Medulla oblongata (tissue), 1 donor: ENCODE measurements around the gene WHRN.

Experiments
- DNase-seq: peaks from one replicate; pipeline ENCODE4 v3.0.0-alpha.2; 2015; ENCODE audit errors: extremely low spot score

Gene WHRN

GRCh38 chr9:114472765-114473446, 32.4 kb downstream of the WHRN start:
- DNase-seq: no peak

GRCh38 chr9:114471157-114471556, 34.1 kb downstream of the WHRN start:
- DNase-seq: no peak

GRCh38 chr9:114470581-114470980, 34.7 kb downstream of the WHRN start:
- DNase-seq: no peak

DNA sequence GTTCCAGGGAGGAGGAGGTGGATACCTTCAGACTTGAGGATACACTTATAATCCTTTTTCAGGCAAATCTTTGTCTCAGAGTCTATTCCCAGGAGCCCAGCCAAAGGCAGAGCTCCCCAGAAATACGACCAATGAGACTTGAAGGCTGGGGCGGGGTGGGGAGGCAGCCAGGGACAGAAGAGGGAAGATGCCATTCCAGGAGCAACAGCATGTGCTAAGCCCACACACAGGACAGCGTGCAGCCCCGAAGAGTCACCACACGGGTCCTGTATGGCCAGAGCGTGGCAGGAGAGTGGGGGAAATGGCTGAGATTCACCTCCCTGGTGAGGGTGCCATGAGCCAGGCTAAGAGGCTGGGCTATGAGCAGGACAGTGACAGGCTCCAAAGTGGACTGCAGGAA, 35.2 kb downstream of the WHRN start:
- no peak for DNase-seq

- no peak for DNase-seq
Observed at GRCh38 chr9:114469091-114469853, 36.0 kb downstream of the WHRN start.

DNA sequence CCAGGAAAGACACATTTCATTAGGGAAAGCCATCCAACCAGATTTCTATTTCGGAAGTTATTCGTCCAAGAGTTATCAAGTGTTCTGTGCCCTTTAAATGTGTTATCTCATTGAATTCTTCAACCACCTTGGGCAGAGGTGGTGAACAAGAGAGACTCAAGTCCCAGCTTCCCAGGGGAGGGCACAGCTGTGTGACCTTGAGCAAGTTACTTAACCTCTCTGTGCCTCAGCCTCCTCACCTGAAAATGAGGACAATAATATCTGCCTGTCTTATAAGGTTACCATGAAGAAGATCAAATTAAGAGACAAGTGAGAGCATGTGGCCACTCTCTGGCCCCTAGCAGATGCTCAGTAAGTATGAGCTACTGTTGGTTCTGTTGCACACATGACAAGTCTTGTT, 37.4 kb downstream of the WHRN start:
- DNase-seq: no peak

GRCh38 chr9:114467226-114467750, 38.0 kb downstream of the WHRN start:
- DNase-seq: no peak

GRCh38 chr9:114465906-114466900, 39.1 kb downstream of the WHRN start:
- no peak for DNase-seq

DNA sequence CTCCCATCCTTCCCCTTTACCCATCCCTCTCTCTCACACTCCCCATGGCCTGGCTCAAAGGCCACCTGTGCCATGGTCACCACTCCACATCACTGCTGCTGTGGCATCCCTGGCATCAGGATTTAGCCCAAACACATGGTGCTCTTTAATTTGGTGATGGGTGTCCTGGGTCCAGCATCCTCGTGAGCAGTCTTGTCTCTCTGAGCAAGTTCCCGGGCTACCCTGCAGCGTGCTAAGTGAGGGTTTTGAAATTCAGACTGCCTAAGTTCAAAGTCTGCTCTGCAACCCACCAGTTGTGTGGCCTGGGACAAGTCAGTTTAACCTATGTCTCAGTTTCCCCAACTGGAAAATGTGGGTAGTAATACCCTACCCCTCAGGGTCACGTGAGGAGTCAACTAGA, 39.9 kb downstream of the WHRN start:
- DNase-seq: no peak

- DNase-seq: no peak
Observed at GRCh38 chr9:114464281-114465051, 40.8 kb downstream of the WHRN start.

- no peak for DNase-seq
Observed at GRCh38 chr9:114462791-114463190, 42.5 kb downstream of the WHRN start.

GRCh38 chr9:114461468-114461867, 43.8 kb downstream of the WHRN start:
- no peak for DNase-seq

DNA sequence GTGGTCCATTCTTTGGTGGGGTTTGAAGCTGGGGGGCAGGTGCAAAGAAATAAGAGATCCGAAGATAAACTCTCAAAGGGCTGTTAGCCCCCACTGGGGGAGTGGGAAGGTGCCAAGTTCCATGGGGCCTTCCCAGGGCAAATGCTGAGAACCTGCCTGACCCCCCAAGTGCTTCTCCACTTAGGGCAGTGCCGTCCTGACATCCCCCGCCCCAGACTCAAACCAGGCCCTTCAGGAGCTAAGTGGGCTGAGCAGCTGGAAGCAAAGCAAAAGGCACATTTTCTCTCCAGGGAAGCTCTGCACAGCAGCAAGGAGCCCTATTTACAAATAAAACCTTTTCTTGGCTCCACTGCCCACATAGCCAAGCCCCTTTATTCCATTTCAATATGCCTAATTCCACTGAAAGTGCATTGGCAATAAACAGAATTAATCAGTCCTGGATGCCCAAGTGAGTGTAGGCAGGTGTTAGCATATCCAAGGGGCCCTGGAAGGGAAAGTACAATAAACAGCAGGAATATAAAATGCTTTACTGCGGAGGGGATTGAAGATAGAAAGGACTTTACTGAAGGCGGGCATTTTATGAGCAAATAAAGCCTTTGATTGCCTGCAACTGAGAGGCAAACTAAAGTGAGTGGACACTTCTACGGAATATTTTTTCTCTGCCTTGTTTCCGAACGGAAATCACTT, 44.6 kb downstream of the WHRN start:
- no peak for DNase-seq

DNA sequence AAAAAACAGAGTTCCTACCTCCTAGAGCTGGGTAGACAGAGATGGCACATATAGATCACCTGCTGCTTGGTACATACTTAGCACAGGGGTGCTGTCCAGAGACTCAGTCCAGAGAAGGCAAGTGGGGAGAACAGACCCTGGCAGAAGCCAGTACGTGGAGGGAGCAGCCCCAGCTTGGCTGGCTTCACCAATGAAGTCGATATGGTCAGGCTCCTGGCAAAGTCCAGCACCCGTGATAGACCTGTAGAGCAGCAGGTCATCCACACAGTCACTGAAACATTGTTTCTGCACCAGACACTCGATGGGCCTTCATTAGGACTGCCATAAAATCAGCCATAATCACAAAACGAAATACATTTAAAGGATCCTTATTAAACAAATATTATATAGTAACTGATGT, 45.8 kb downstream of the WHRN start:
- no peak for DNase-seq

- DNase-seq: no peak
Observed at GRCh38 chr9:114456929-114457328, 48.3 kb downstream of the WHRN start.

- no peak for DNase-seq
Observed at GRCh38 chr9:114454652-114455051, 50.6 kb downstream of the WHRN start.

DNA sequence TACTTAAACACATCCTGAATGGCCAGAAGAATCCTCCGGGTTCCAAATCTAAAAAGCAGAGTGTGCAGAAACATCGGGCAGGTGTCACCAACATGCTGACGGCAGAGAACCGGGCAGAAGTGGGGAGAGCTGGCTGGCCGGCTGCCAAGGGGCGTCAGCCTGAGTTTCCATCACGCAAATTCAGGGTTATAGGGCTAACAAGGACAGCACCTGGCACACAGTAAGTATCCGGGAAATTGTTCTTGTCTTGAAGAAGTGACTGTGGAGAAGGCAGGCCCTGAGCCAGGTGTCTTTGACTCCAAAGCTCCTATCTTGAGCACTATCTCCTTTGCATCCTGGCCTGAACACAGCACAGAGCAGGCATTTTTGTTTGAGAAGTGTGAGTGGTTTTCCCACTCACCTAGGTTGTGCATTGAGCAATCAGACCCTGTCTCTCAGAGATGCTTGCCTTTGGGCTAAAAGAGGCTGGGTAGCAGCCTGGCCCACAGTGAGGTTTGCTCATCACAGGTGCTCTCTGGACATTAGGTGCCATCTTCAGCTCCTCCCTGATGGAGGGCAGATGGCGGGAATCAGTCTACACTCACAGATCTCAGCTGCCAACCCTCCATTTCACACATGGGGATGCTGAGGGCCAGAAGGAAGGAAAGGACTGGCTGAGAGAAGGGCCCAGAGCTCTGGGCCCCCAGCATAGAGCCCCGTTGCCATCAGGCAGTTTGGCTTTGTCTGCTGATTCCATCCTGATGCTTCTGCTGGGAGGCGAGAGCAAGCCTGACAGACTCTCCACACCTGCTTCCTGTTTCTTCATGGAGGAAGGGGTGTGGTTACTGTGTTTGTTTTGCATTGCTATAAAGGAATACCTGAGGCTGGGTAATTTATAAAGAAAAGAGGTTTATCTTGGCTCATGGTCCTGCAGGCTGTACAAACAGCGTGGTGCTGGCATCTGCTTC, 52.8 kb downstream of the WHRN start:
- DNase-seq: no peak

- no peak for DNase-seq
Observed at GRCh38 chr9:114451707-114452031, 53.6 kb downstream of the WHRN start.

DNA sequence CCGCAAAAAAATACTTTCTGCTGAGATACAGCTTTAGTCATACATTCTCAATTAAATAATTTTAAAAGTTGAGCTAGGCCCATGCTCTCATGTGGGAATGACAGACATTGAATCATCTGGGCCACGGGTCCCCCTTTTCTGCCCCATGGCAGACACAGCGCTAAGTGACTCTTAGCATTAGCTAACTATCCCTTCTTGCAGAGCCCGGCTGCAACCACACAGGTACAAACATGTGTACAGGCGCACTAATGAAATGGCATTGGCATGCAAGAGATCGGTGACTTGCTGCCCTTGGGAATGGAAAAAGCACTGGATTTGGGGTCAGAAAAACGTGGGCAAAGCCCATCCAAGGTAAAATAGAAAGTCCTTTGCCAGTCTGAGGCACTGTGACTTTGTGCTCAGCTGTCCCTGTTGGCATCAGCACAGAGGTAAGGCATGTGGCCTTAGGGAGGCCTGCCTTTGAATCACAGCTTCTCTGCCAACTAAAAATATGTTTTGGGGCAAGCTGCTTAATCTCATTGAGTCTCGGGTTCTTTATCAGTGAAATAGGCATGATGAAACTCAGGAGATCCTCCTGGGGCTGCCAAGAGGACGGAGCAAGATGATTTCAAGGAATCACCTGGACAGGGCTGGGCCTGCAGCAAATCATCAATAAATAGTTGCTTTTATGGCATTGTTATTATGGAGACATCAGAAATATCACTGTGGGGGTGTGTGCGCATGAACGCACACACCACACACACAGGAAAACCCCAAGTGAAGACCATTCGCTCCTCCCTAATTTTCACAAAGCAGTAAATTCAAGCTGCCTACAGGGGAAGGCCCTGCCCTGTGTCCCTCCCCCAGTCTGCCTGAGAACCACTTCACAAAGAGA, 54.2 kb downstream of the WHRN start:
- DNase-seq: no peak
